Testis (tissue), 2 donors: ENCODE measurements around the gene ATOH8.

Experiments used
- CTCF ChIP-seq, 3 experiments: fragments of 450-650 bp in 2 of 3; fragments of 200-600 bp in 1 of 3; sonication (generic) in 1 of 3; IDR thresholded peaks; one replicate each; pipeline ENCODE4 v1.5.1; 2016 to 2019; ENCODE audit warnings: antibody characterized with exemption in 3 of 3, mild to moderate bottlenecking in 2 of 3, moderate library complexity in 1 of 3
- POLR2A ChIP-seq: fragments of 450-650 bp; IDR thresholded peaks from one replicate; pipeline ENCODE4 v1.6.1; 2017; ENCODE audit warnings: antibody characterized with exemption, mild to moderate bottlenecking, moderate library complexity

- TF ChIP-seq CTCF (IDR thresholded peaks at IDR 0.05) (no peak), POLR2A (no peak)
Observed at GRCh38 chr2:85794491-85795121, 40.8 kb downstream of the ATOH8 start.
